Endothelial cell (in vitro differentiated cells): ENCODE measurements around the gene CTDSPL. TPM values are rescaled to one million over a fixed set of nuclear protein-coding genes. Genes with fewer than 3 reads are reported as not detected.

Experiments used
- DNase-seq: peaks from one replicate; pipeline ENCODE4 v3.0.0; 2021; ENCODE audit warnings: low spot score
- H3K27ac Mint-ChIP-seq: one replicate; pipeline ENCODE4 v1.8.0; 2021; ENCODE audit warnings: mixed read lengths, inconsistent platforms; ENCODE audit not compliant: unreplicated experiment
- H3K27me3 Mint-ChIP-seq: one replicate; pipeline ENCODE4 v1.8.0; 2021; ENCODE audit warnings: mild to moderate bottlenecking, moderate library complexity, mixed read lengths, inconsistent platforms; ENCODE audit not compliant: unreplicated experiment
- H3K36me3 Mint-ChIP-seq: one replicate; pipeline ENCODE4 v1.8.0; 2021; ENCODE audit warnings: mild to moderate bottlenecking, low read depth, mixed read lengths, inconsistent platforms; ENCODE audit not compliant: unreplicated experiment
- H3K4me1 Mint-ChIP-seq: one replicate; pipeline ENCODE4 v1.8.0; 2021; ENCODE audit warnings: mild to moderate bottlenecking, mixed read lengths, inconsistent platforms; ENCODE audit not compliant: unreplicated experiment
- H3K4me3 Mint-ChIP-seq: one replicate; pipeline ENCODE4 v1.8.0; 2021; ENCODE audit warnings: mild to moderate bottlenecking, mixed read lengths, inconsistent platforms; ENCODE audit not compliant: unreplicated experiment
- H3K9me3 Mint-ChIP-seq: one replicate; pipeline ENCODE4 v1.8.0; 2021; ENCODE audit warnings: mixed read lengths, inconsistent platforms; ENCODE audit not compliant: unreplicated experiment
- total RNA-seq: library from RNA; stranded (reverse); fragmentation: NEBNext Ultra II Directional; extraction: Animal tissue kit (Norgen Biotek cat#: 25700); gene quantifications from one replicate; pipeline ENCODE4 v1.2.1, GENCODE V29; 2021; ENCODE audit not compliant: unreplicated experiment
- TF ChIP-seq, protein P1 (sequence below): fragments of 200-600 bp; sonication (generic); IDR thresholded peaks from one replicate; pipeline ENCODE4 v1.5.0; 2021; ENCODE audit warnings: antibody characterized with exemption; ENCODE audit not compliant: unreplicated experiment

The CTDSPL gene
- total RNA-seq, 1 donor from 2014 or later = 71.4 TPM

DNA sequence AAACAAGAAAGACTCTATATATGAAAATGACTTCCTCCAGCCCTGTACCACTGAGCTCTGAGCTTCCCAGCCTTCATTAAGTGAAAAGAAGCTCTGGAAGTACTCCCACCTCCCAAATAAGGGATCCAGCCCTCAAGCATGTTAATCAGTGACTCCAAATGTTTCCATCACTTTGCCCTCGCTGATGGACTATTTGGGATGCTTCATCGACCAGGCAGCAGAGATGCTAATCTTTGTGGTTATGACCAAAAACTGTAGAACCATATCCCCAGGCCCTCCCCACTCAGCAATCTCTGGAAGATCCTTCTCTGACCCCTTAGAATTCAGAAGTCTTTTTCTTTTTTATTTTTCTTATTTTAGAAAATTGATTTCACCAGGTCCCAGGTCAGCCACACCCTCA, 2.3 kb upstream of the CTDSPL start:
- Mint-ChIP-seq H3K27me3 (peaks cover 20% of the 10 kb centered on the region), H3K4me3 (peak overlapping the region; percentile 56)
- no peak for DNase-seq

GRCh38 chr3:37859908-37860199, 1.8 kb upstream of the CTDSPL start:
- TF ChIP-seq, protein P1, sequence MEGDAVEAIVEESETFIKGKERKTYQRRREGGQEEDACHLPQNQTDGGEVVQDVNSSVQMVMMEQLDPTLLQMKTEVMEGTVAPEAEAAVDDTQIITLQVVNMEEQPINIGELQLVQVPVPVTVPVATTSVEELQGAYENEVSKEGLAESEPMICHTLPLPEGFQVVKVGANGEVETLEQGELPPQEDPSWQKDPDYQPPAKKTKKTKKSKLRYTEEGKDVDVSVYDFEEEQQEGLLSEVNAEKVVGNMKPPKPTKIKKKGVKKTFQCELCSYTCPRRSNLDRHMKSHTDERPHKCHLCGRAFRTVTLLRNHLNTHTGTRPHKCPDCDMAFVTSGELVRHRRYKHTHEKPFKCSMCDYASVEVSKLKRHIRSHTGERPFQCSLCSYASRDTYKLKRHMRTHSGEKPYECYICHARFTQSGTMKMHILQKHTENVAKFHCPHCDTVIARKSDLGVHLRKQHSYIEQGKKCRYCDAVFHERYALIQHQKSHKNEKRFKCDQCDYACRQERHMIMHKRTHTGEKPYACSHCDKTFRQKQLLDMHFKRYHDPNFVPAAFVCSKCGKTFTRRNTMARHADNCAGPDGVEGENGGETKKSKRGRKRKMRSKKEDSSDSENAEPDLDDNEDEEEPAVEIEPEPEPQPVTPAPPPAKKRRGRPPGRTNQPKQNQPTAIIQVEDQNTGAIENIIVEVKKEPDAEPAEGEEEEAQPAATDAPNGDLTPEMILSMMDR = no peak
- Mint-ChIP-seq H3K27ac (no peak overlapping the region), H3K4me3 (peak overlapping the region; percentile 92), H3K9me3 (no peaks in the 10 kb centered on the region), H3K36me3 (peaks cover 10% of the 10 kb centered on the region), H3K4me1 (peaks cover 32% of the 10 kb centered on the region), H3K27me3 (peaks cover 18% of the 10 kb centered on the region)
- DNase-seq = no peak

More for the DNA sequence above, 2.3 kb upstream of the CTDSPL start:
- Mint-ChIP-seq H3K9me3 (no peaks in the 10 kb centered on the region), H3K27ac (no peak overlapping the region), H3K4me1 (peaks cover 30% of the 10 kb centered on the region), H3K36me3 (peaks cover 10% of the 10 kb centered on the region)
- TF ChIP-seq, protein P1 = no peak

GRCh38 chr3:37862219-37862902, 681 bp downstream of the CTDSPL start:
- TF ChIP-seq, protein P1 = no peak
- no peaks in the 10 kb centered on the region for H3K9me3 Mint-ChIP-seq
- H3K4me1 Mint-ChIP-seq = peaks cover 30% of the 10 kb centered on the region
- H3K27me3 Mint-ChIP-seq = peaks cover 18% of the 10 kb centered on the region
- peaks cover 6% of the 10 kb centered on the region for H3K36me3 Mint-ChIP-seq
- peak; percentile 27 for DNase-seq
- peak overlapping the region; percentile 100 for H3K4me3 Mint-ChIP-seq
- H3K27ac Mint-ChIP-seq = peak overlapping the region; percentile 62

DNA sequence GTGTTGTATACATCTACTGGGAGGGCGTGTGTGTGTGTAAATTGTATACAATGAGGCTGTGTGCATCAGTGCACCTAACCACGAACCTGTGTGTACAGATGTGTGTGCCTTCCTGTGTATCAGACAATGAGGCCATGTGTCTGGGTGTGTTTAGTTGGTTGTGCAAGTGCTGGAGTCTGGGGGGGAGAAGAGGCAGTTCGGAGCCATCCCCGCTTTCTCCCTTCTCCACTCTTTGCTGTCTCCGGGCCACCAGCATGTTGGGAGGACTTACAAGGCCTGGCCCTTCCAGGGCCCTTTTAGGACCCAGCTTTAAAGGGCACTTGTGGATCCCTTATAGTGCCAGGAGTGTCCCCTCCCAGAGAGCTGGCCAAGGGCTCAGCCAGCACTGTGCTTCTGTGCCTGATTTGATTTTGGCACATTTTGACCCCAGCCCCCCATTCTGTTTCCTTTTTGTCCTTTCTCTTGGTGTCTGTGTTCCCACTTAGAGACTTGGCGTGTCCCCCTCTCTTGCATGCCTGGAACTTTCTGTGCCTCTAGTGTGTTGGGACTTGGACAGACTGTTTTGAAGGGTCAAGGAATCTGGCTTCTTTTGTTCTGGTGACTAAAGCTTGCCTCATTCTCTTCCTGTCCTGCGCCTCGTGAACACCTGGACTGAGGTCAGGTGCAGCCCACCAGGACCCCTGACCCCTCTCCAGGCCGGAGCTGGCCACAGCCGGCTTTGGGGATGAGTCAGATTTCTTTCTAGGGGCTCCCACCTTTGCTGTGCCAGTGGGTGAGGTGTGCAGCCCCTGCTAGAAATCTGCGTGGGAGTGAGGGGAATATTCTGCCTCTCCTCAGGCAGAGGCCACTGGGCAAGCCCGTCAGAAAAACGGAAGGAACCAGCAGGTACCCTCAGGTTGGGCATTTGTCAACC, 1.5 kb downstream of the CTDSPL start:
- no peaks in the 10 kb centered on the region for H3K9me3 Mint-ChIP-seq
- peak overlapping the region; percentile 62 for H3K27ac Mint-ChIP-seq
- H3K36me3 Mint-ChIP-seq = peaks cover 6% of the 10 kb centered on the region
- H3K4me3 Mint-ChIP-seq = peak overlapping the region; percentile 100
- DNase-seq = no peak
- peaks cover 29% of the 10 kb centered on the region for H3K4me1 Mint-ChIP-seq
- peaks cover 15% of the 10 kb centered on the region for H3K27me3 Mint-ChIP-seq
- TF ChIP-seq, protein P1 = no peak
